CD4-positive, alpha-beta T cell (primary cell): ENCODE results near the gene RFPL2. TPM values are rescaled to one million over a fixed set of nuclear protein-coding genes. Genes with fewer than 3 reads are reported as not detected.
A peak's percentile ranks its signal among the peaks of the same experiment; 100 is the strongest.

Experiments used
- ATAC-seq: fragments of 200-7000 bp; cut with Tn5 transposase; one replicate; pipeline ENCODE4 v1.10.0; 2022; ENCODE audit warnings: mild to moderate bottlenecking; ENCODE audit not compliant: poor library complexity
- CTCF ChIA-PET: fragments of 350-600 bp; sonication (Branson Sonifier 250); formaldehyde crosslinking; loops from one replicate; lab custom pipeline; 2021; ENCODE audit warnings: antibody characterized with exemption, inconsistent platforms; lab: Charles Lee
- POLR2A ChIA-PET: fragments of 350-600 bp; sonication (Branson Sonifier 250); formaldehyde crosslinking; loops from one replicate; lab custom pipeline; 2021; ENCODE audit warnings: antibody characterized with exemption, inconsistent platforms; lab: Charles Lee
- DNase-seq, 14 experiments: peaks; one replicate each; pipeline ENCODE4 v3.0.0-alpha.2; 2013 to 2020; ENCODE audit warnings: mixed read lengths in 2 of 14
- H3K27ac ChIP-seq, 2 donors: one replicate each; pipeline versions ENCODE4 v1.5.1 to v1.7.0; 2013; ENCODE audit warnings: low read length in 2 of 2, low read depth in 1 of 2, mild to moderate bottlenecking in 1 of 2
- H3K27me3 ChIP-seq, 2 experiments: 1 replicate in 1 of 2; 2 replicates in 1 of 2; pipeline versions ENCODE4 v1.6.1 to v1.7.0; 2013; ENCODE audit warnings: low read length in 2 of 2, control low read depth in 1 of 2, mild to moderate bottlenecking in 1 of 2, moderate library complexity in 1 of 2; ENCODE audit not compliant: insufficient read depth in 2 of 2, control insufficient read depth in 1 of 2
- H3K36me3 ChIP-seq: one replicate; pipeline ENCODE4 v1.6.1; 2013; ENCODE audit warnings: low read length, control low read depth; ENCODE audit not compliant: insufficient read depth
- H3K4me1 ChIP-seq: one replicate; pipeline ENCODE4 v1.6.1; 2013; ENCODE audit warnings: low read length, control low read depth; ENCODE audit not compliant: insufficient read depth
- H3K4me3 ChIP-seq: one replicate; pipeline ENCODE4 v1.5.1; 2013; ENCODE audit warnings: mild to moderate bottlenecking, low read length, moderate library complexity
- H3K9me3 ChIP-seq, 2 experiments: 1 replicate in 1 of 2; 2 replicates in 1 of 2; pipeline versions ENCODE4 v1.6.1 to v1.7.0; 2013; ENCODE audit warnings: low read length in 2 of 2, mild to moderate bottlenecking in 2 of 2, control low read depth in 1 of 2, moderate library complexity in 1 of 2; ENCODE audit not compliant: control insufficient read depth in 1 of 2, insufficient read depth in 1 of 2
- H3K27ac Mint-ChIP-seq: one replicate; pipeline ENCODE4 v1.8.0; 2020; ENCODE audit warnings: mixed read lengths
- H3K27me3 Mint-ChIP-seq: one replicate; pipeline ENCODE4 v1.8.0; 2021; ENCODE audit warnings: mixed read lengths
- H3K36me3 Mint-ChIP-seq: one replicate; pipeline ENCODE4 v1.8.0; 2021; ENCODE audit warnings: low read depth, mixed read lengths
- H3K4me1 Mint-ChIP-seq: one replicate; pipeline ENCODE4 v1.8.0; 2021; ENCODE audit warnings: low read depth, mixed read lengths
- H3K4me3 Mint-ChIP-seq: one replicate; pipeline ENCODE4 v1.8.0; 2020; ENCODE audit warnings: mild to moderate bottlenecking, mixed read lengths
- H3K9me3 Mint-ChIP-seq: one replicate; pipeline ENCODE4 v1.8.0; 2020; ENCODE audit warnings: mixed read lengths
- intact Hi-C, 2 experiments: fragments of 100-400 bp; cut with DNase I in 1 of 2; cut with micrococcal nuclease in 1 of 2; formaldehyde crosslinking; loops; one replicate each; pipeline versions ENCODE4 v1.15.1 to v1.9.0; 2023 to 2025; cut with DNase I, micrococcal nuclease
- total RNA-seq, 174 experiments: library from RNA in 2 of 174; stranded (reverse) in 2 of 174; gene quantifications; one replicate each; pipeline ENCODE4 v1.2.3 and lab custom pipeline; 2021 to 2026
- TF ChIP-seq, protein P1 (sequence below): fragments of 200-600 bp; IDR thresholded peaks from one replicate; pipeline ENCODE4 v1.8.0; 2022; ENCODE audit warnings: antibody characterized with exemption, mild to moderate bottlenecking

RFPL2 gene
- total RNA-seq, 2 experiments from 2014 or later = 0.30 to 0.47 TPM

GRCh38 chr22:32205974-32206773 is 1.3 kb upstream of the RFPL2 start:
- DNase-seq (peak in 2 of 14 experiments; percentile 5 to 30), ATAC-seq (no peak)
- H3K27me3 ChIP-seq = peaks cover 9% of the 10 kb centered on the region in 2 experiments
- Mint-ChIP-seq H3K4me3 (peak overlapping the region; percentile 42), H3K9me3 (no peaks in the 10 kb centered on the region), H3K36me3 (no peaks in the 10 kb centered on the region), H3K27me3 (peaks cover 37% of the 10 kb centered on the region), H3K4me1 (peaks cover 44% of the 10 kb centered on the region), H3K27ac (no peak overlapping the region)
- intact Hi-C loops = loop anchor here (2.0 to 5.0 kb wide), 3 partner anchors 103 to 544 kb away; partner anchors contain the start of gene PISD (in 1 of the 2)
- H3K4me1 ChIP-seq = peaks cover 55% of the 10 kb centered on the region
- CTCF ChIA-PET = no interaction called here
- POLR2A ChIA-PET = no interaction called here
- H3K27ac ChIP-seq = no peak overlapping the region
- H3K36me3 ChIP-seq = no peaks in the 10 kb centered on the region
- TF ChIP-seq, protein P1, sequence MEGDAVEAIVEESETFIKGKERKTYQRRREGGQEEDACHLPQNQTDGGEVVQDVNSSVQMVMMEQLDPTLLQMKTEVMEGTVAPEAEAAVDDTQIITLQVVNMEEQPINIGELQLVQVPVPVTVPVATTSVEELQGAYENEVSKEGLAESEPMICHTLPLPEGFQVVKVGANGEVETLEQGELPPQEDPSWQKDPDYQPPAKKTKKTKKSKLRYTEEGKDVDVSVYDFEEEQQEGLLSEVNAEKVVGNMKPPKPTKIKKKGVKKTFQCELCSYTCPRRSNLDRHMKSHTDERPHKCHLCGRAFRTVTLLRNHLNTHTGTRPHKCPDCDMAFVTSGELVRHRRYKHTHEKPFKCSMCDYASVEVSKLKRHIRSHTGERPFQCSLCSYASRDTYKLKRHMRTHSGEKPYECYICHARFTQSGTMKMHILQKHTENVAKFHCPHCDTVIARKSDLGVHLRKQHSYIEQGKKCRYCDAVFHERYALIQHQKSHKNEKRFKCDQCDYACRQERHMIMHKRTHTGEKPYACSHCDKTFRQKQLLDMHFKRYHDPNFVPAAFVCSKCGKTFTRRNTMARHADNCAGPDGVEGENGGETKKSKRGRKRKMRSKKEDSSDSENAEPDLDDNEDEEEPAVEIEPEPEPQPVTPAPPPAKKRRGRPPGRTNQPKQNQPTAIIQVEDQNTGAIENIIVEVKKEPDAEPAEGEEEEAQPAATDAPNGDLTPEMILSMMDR = no peak
- H3K4me3 ChIP-seq = no peak overlapping the region
- H3K9me3 ChIP-seq = peaks cover 0 to 3% of the 10 kb centered on the region in 2 experiments

DNA sequence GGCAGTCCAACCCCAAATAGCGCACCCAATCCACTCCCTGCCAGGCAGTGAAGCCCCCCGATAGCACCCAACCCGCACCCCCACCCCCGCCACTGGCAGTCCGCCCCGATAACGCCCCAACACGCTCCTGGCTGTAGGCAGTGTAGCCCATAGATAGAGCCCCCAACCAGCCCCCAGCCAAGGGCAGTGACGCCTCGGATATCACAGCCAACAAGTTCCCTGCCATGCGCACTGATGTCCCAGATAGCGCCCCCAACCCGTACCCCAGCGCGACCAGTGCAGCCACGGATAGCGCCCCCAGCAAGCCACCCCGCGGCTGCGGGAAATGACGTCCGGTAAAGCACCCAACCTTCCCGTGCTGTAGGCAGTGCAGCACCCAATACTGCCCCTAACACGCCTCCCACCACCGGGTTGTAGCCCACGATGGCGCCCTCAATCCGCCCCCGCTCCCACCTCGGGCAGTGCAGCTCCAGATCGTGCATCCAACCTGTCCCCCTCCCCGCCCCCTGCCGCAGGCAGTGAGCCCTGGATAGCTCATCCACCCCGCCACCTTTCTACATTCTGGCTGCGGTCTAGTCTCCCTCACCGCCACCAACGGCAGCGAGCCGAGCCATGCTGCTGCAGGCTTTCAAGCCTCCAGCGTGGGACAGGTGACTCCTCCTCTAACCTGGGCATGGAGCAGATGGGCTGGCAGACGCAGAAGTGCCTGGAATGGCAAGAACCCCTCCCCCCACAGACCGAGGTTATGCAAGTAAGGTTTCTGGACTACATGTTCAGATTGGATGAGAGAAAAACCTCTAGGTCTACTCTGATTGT is 625 bp downstream of the RFPL2 start:
- H3K4me1 Mint-ChIP-seq = peaks cover 54% of the 10 kb centered on the region
- peaks cover 33% of the 10 kb centered on the region for H3K27me3 Mint-ChIP-seq
- H3K9me3 ChIP-seq = peaks cover 0 to 3% of the 10 kb centered on the region in 2 experiments
- H3K27me3 ChIP-seq = peaks cover 9% of the 10 kb centered on the region in 2 experiments
- peak overlapping the region; percentile 85 for H3K27ac Mint-ChIP-seq
- no peaks in the 10 kb centered on the region for H3K9me3 Mint-ChIP-seq
- peaks cover 70% of the 10 kb centered on the region for H3K4me1 ChIP-seq
- CTCF ChIA-PET = no interaction called here
- H3K27ac ChIP-seq = no peak overlapping the region
- H3K4me3 Mint-ChIP-seq = peak overlapping the region; percentile 89
- H3K36me3 Mint-ChIP-seq = no peaks in the 10 kb centered on the region
- POLR2A ChIA-PET = no interaction called here
- ATAC-seq = peak; percentile 33
- DNase-seq = peak in 5 of 14 experiments; percentile 10 to 54 (median 34)
- TF ChIP-seq, protein P1 = no peak
- intact Hi-C loops = loop anchor here in 1 of 2 experiments (5.0 kb wide), 2 partner anchors 63 to 268 kb away; partner anchors contain the start of gene FBXO7
- H3K36me3 ChIP-seq = no peaks in the 10 kb centered on the region
- peak overlapping the region; percentile 58 for H3K4me3 ChIP-seq

DNA sequence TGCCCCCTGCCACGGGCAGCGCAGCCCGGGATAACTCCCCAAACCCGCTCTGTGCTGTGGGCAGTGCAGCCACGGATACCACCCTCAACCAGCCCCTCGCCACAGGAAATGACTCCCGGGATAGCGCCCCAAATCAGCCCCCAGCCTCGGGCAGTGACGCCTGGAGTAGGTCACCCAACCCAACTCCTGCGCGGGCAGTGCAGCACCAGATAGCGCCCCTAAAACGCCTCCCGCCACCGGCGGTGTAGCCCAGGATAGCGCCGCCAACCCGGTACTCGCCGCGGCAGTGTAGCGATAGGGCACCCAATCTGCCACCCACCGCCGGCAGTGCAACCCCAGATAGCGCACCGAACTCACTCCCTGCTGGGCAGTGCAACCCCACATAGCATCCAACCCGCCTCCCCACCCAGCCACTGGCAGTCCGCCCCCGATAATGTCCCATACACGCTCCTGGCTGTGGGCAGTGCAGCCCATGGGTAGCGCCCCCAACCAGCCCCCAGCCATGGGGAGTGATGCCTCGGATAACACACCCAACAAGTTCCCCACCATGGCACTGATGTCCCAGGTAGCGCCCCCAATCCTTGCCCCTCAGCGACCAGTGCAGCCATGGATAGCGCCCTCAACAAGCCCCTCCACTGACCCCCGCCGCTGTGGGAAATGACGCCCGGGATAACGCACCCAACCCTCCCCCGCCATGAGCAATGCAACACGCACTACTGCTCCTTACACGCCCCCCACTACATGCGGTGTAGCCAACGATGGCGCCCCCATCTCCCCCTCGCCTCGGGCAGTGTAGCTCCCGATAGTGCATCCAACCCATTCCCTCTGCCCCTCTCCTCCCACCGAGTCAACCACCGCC is 1.5 kb downstream of the RFPL2 start:
- DNase-seq (peak in 2 of 14 experiments; percentile 3 to 28), ATAC-seq (no peak)
- peaks cover 9% of the 10 kb centered on the region in 2 experiments for H3K27me3 ChIP-seq
- H3K36me3 ChIP-seq = no peaks in the 10 kb centered on the region
- Mint-ChIP-seq H3K4me3 (peak overlapping the region; percentile 89), H3K4me1 (peaks cover 54% of the 10 kb centered on the region), H3K36me3 (no peaks in the 10 kb centered on the region), H3K27me3 (peaks cover 33% of the 10 kb centered on the region), H3K9me3 (no peaks in the 10 kb centered on the region), H3K27ac (no peak overlapping the region)
- H3K4me1 ChIP-seq = peaks cover 70% of the 10 kb centered on the region
- intact Hi-C loops = loop anchor here (2.0 to 5.0 kb wide), 3 partner anchors 64 to 269 kb away; partner anchors contain the start of gene FBXO7 (in 1 of the 2)
- no peak overlapping the region for H3K27ac ChIP-seq
- H3K4me3 ChIP-seq = peak overlapping the region; percentile 58
- peaks cover 0 to 3% of the 10 kb centered on the region in 2 experiments for H3K9me3 ChIP-seq
- CTCF ChIA-PET = no interaction called here
- POLR2A ChIA-PET = no interaction called here
- TF ChIP-seq, protein P1 = no peak
